Measurements from ENCODE around the gene TBP.

GRCh38 chr6:170545405-170545804 is 8.8 kb upstream of the TBP start:
- TF ChIP-seq CTCF (IDR thresholded peaks at IDR 0.05; ENCODE audit: insufficient read depth, low read depth, low read length) (no peak), EZH2 (IDR thresholded peaks at IDR 0.05; ENCODE audit: insufficient read depth, low read length) (no peak)

Measured in astrocyte (in vitro differentiated cells and primary cell).